HG03565 (cell line): ENCODE data around the gene DNMT1.

Experiments used
- ATAC-seq: cut with Tn5 transposase; IDR thresholded peaks from one replicate; pipeline ENCODE4 v1.9.1; 2021; ENCODE audit warnings: mild to moderate bottlenecking, moderate library complexity; ENCODE audit not compliant: unreplicated experiment

The DNMT1 gene

DNA sequence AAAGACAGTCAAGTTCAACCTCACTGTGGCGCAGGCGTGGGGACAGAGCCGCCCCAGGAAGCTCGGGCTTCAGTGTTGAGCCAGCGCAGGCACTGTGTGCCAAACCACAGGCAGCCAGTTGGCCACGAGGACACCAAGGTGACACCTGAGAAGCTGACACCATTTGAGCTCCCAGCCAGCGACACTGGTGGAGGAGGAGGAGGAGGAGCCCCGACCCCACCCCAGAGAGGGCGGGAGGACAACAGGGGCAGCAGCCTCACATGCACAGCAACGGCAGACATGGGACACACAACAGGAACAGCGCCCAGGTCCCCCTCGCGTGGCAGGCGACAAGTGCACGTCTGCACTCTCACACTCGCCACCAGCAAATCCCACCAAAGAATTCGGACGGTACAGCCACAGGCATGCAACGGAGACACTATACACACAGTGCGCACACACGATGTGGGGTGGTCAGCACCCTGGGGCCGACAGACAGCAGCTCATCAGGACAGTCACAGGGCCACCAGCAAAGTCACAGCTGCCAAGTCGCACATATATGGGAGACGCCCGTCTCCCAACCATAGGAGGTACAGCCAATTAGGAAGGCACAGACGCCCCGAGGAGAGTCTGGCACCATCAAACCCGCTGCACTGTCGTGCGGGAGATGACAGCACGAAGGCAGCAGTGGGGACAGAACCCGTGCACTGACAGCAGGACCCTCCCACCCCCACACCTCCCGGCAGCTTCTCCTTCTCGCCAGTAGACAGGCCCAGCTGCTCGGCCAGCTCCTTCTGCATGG is 78.5 kb downstream of the DNMT1 start:
- no peak for ATAC-seq

DNA sequence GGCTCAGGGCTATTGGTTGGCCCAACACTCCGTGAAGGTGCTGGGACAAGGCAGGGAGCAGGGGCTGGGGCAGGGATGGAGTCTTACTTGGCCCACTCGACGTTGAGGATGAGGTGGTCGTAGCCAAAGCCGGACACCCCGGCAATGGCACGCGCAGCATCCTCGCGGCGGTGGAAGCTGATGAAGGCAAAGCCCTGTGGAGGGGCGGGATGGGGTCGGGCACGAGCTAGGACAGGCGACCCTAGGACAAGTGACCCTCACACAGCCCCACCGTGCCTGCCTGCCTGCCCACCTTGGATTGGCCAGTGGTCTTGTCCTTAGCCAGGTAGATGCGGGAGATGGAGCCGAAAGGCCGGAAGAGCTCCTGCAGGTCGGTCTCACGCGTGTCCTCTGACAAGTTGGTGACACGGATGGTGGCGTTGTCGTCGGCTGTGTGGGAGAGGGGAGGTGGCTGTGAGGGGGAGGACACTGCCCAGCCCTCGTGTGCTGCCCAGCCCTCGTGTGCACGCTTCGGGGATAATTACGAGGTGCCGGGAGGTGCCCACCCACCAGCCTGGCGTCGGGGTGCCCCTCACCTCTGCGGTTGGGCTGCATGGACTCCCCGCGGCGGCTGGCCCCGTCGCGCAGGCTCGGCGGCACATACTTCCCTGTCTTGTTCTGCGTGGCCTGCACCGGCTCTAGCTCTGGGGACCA is 79.2 kb downstream of the DNMT1 start:
- ATAC-seq: no peak

DNA sequence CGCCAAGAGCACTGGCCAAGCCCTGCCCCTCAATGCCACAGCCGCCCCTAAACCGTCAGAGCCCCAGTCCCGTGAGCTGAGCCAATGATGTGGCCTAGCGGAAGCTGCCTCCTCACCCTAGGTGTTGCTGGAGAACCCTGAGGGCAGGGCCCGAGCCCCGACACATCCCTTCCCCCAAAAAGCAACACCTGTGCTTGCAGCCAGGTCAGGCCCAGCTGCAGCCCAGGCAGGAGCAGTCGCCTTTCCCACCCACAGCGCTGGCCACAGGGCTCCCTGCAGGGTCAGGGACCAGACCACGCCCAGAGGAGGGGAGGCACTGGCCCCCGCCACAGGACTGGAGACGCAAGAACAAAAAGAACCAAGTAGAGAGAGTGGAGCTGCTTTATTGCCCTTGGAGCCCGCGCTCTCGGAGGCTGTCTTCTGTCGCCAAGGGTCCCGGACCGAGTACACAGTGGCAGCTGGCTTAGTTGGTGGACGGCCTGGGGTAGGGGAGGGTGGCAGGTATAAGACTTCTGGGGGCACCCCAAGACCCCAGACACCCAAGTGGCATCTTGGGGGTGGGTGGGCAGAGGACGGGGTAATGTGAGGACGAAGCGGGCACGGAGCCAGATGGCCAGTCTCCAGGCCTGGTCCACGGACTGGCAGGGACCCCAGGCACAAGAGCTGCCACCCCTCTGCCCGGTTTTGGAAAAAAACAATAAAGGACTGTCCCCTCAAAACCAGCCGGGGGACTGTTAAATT is 79.9 kb downstream of the DNMT1 start:
- ATAC-seq: no peak

DNA sequence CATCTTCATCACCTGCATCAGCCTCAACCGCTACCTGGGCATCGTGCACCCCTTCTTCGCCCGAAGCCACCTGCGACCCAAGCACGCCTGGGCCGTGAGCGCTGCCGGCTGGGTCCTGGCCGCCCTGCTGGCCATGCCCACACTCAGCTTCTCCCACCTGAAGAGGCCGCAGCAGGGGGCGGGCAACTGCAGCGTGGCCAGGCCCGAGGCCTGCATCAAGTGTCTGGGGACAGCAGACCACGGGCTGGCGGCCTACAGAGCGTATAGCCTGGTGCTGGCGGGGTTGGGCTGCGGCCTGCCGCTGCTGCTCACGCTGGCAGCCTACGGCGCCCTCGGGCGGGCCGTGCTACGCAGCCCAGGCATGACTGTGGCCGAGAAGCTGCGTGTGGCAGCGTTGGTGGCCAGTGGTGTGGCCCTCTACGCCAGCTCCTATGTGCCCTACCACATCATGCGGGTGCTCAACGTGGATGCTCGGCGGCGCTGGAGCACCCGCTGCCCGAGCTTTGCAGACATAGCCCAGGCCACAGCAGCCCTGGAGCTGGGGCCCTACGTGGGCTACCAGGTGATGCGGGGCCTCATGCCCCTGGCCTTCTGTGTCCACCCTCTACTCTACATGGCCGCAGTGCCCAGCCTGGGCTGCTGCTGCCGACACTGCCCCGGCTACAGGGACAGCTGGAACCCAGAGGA is 80.6 kb downstream of the DNMT1 start:
- no peak for ATAC-seq

DNA sequence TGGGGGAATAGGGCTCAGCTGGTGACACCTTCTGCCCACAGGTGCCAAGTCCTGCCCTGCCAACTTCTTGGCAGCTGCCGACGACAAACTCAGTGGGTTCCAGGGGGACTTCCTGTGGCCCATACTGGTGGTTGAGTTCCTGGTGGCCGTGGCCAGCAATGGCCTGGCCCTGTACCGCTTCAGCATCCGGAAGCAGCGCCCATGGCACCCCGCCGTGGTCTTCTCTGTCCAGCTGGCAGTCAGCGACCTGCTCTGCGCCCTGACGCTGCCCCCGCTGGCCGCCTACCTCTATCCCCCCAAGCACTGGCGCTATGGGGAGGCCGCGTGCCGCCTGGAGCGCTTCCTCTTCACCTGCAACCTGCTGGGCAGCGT is 81.2 kb downstream of the DNMT1 start:
- no peak for ATAC-seq

DNA sequence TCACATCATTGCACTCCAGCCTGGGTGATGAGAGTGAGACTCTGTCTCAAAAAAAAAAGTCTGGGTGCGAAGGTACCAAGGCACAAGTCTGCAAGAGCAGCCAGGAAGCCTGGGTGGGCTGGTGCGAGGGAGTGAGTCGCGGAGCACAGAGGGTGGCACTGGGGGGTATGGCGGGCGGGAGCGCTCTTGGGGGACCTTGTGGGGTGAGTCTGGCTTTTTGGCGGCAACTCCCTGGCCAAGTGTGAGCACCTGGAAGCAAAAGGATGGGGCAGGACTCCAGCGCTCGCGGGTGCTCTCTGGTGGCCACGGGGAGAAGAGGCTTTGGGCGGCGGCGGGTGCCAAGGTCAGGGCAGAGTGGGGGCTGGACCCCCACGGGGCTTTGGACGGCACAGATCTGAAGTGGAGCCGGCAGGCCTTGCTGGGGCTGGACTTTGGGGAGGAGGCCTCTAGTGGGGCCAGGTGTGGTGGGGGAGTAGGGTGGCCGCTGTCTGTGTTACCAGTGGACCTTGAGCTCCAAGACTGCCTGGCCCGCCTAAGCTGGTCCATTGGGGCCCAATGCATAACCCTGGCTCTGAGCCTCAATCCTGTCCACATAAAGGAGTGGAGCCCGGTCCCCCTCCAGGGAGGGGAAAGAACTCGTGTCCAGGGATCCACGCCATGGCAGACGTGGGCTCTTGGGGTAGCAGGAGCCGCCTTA is 81.7 kb downstream of the DNMT1 start:
- ATAC-seq: no peak

DNA sequence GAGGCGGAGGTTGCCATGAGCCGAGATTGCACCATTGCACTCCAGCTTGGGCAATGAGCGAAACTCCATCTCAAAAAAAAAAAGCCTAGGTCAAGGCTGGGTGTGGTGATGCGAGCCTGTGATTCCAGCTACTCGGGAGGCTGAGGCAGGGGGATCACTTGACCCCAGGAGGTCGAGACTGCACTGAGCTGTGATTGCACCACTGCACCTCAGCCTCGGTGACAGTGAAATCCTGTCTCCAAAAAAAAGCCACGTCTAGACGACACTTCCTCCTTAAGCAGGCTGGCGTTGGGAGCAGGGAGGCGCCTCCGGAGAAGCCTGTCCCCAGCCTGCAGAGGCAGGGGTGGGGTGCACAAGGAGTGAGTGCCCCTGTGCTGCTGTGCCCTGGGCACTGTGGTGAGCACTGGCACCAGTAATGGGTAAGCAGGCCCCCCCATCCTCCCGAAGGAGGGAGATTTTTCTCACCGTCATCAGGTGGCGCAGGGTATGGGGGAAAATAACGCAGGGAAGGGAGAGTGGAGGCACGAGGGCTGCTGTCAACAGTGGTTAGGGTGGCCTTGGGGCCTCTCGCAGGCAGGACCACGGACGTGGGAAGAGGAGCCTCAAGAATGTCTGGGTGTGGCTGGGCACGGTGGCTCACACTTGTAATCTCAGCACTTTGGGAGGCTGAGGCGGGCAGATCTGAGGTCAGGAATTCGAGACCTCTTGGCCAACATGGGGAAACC is 82.6 kb downstream of the DNMT1 start:
- no peak for ATAC-seq

DNA sequence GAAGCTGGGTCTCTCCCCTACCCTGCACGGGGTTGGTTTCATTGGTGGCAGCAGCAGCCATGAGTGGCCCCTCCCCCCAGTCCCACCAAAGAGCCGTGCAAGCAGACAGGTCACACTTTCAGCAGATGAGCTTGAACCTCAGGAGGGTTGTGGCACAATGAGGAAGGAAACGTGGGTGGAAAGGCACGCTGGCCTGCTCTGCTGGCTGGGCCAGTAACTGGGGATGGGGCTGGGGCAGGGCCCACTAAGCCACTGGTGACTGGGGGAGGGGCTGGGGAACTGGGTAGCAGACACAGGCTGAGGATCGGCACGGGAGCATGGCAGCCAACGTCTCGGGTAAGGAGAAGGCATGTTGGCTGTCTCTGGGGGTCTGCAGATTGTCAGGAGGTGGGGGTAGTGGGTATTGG is 83.3 kb downstream of the DNMT1 start, which contains the start of gene P2RY11:
Gene P2RY11 (plus strand): TSS at position 289 of the 407 bp plus-strand sequence. CDS start 29 bp downstream, at position 318.
- ATAC-seq: no peak

DNA sequence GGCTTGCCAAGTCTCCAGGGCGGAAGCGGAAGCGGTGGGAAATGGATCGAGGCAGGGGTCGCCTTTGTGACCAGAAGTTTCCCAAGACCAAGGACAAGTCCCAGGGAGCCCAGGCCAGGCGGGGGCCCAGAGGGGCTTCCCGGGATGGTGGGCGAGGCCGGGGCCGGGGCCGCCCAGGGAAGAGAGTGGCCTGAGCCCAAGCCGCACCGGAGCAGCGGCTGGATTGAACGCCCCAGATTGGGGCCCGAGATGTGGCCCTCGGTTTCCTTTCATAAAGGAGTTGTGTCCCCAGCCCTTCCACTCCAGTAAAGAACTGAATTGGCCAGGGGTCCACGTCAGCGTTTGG is 83.8 kb downstream of the DNMT1 start:
- ATAC-seq: no peak

DNA sequence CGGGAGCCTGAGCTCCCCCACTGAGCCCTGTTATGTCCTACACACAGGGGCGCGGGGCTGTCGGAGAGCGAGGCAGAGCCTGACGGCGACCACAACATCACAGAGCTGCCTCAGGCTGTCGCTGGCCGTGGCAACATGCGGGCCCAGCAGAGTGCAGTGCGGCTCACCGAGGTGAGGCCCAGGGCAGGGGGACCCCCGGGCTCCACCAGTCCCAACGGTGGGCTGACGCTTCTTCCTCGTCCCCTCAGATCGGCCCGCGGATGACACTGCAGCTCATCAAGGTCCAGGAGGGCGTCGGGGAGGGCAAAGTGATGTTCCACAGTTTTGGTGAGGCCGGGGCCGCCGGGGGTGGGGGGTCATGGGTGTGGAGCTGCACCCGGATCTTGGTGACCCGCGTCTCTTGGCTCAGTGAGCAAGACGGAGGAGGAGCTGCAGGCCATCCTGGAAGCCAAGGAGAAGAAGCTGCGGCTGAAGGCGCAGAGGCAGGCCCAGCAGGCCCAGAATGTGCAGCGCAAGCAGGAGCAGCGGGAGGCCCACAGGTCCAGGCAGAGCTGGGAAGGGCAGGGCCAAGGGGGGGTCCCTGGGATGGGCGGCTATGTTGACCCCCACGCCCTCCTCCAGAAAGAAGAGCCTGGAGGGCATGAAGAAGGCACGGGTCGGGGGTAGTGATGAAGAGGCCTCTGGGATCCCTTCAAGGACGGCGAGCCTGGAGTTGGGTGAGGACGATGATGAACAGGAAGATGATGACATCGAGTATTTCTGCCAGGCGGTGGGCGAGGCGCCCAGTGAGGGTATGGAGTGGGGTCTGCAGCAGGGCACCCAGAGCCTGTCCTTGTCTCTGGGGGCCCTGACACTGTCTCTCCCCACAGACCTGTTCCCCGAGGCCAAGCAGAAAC is 84.4 kb downstream of the DNMT1 start:
- ATAC-seq: no peak

DNA sequence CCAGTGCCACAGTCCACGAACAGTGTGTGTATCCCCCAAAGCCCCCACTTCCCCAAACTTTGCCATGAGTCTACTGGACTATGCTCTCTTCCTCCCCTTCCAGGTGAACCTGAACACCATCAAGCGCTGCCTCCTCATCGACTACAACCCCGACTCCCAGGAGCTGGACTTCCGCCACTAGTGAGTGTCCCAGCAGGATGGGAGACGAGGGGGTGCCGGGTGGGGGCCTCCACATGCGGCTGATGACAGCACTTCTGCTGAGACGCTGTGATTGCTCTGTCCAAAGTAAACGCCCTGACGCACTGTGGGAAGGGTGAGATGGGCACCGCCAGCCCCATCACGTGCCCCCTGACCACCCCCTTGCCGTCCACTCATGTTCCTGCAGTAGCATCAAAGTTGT is 85.2 kb downstream of the DNMT1 start:
- no peak for ATAC-seq

DNA sequence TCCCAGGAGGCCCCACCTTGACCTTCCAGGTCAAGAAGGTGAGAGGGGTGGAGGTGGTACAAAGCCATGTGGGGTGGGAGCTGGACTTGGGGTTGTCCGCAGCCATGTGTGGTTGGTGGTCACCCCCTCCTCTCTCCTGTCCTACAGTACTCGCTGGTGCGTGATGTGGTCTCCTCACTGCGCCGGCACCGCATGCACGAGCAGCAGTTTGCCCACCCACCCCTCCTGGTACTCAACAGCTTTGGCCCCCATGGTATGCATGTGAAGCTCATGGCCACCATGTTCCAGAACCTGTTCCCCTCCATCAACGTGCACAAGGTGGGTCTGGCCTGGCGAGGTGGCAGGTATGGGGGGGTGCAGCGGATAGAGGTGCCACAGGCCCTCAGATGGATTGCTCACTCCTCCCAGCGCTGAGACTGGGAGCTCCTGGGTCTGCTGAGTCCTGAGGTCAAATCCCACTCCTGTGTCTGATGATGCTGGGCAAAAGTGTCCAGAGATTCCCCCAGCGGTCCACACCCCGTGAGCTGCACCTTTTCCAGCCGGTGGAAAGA is 86.9 kb downstream of the DNMT1 start:
- no peak for ATAC-seq

DNA sequence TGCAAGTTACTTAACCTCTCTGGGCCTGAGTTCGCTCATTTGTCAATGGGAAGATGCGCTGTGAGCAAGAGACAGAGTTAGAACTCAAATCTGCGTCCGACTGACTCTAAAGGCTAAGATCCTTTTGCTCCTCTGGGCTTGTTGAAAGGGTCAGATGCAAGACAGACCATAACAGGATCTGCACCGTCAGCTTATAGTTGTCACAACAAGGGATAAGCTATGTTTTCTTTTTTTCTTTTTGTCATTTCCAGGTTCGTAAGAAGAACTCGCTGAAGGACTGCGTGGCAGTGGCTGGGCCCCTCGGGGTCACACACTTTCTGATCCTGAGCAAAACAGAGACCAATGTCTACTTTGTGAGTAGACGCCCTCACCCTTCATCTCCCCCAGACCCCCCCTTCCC is 87.5 kb downstream of the DNMT1 start:
- no peak for ATAC-seq

DNA sequence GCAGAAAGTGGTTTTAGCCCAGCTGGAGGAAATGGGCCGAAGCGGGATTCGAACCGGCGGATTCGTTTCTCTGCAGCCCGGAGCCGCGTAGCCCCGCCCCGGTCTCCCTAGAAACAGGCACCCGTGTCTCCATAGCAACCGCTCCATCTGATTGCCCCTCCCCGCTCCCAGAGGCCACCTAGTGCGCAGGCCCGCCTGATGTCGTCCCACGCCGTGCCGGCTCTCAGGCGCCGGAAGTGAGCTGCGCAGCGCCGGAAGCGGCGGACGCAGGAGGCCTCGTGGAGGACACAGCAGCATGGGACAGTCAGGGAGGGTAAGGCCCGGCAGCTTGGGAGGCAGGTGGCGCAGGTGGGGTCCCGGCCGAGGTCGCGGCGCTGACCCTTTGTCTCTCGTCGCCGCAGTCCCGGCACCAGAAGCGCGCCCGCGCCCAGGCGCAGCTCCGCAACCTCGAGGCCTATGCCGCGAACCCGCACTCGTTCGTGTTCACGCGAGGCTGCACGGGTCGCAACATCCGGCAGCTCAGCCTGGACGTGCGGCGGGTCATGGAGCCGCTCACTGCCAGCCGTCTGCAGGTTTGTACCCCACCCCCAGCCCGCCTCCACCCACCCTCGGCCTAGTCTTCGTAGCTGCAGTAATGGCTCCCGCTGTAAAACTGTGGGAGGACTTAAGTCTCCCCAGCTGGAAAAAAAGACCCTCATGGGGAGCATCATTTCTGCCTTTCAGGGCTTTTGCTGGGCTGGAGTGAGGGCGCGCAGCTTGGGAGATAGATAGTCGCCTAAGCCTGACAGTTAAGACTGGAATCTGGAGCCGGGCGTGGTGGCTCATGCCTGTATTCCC is 88.4 kb downstream of the DNMT1 start, which contains the start of gene PPAN:
Gene PPAN (plus strand): TSS at position 263 of the 837 bp plus-strand sequence. CDS start 33 bp downstream, at position 296.
- ATAC-seq: peak; percentile 51

DNA sequence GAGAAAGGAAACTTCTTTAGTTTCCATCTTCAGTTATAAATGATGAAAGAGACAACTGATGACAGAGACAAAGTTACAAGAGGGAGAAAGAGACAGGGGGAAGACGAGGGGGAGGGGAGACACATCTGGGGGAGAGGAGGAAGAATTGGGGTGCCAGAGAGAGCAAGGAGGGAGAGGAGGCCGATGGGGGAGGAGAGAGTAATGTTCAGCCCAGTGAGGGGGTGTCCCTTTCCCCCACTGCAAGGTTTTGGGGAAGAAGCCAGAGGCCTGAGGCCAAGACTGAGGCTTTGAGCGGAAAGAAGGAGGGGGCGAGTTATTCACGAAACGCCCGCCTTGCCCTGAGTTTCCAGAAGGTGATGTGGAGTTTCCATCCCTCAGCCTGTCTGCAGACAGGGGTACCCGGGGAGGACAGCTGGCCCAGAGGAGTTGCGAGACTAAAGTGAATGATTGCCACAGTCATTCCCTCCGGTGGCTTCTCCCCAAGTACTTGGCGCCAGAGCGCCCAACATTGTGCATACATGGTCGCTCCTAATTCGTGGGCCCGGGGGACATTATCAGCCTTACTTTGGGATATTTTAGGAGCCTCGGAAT is 89.1 kb downstream of the DNMT1 start:
- ATAC-seq: peak; percentile 7

DNA sequence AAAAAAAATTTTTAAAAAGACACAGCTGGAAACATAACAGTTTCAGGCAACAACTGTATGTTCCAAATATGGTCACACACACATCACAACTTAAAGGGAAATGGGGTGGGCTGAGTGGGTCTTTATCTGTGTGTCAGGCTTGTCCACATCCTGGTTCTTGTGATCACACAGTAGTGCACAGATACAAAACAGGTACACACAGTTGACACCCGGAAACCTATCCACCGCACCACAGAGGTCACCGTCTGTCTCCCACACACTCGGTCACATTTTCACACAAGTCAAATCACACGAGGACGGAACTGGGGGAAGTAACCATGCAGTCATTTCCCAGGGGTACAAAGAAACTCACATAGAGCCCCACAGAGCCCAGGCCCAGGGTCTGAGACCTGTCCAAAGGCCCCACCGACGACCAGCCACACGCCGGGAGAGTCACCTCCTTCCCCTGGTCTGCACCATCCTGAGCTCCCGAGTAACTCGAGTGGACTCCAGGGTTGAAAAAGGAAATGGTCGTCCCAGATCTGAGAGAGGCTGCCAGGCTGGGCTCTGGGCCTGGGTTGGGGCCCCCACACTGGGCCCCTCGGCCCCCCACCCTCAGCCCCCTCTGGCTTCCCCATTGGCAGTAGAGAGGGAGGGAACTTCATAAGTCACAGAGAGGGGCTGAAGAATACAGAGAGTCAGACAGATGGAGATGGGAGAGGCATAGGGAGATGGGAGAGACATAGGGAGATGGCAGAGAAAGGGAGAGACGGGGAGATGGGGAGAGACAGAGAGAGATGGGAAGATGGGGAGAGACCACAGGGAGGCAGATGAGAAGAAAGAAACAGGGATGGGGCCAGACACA is 89.9 kb downstream of the DNMT1 start:
- ATAC-seq: no peak
